ENCODE results near the gene ANKLE2.

GRCh38 chr12:132743831-132744230, 17.8 kb downstream of the ANKLE2 start:
- TF ChIP-seq CTCF (IDR thresholded peaks at IDR 0.05) (no peak), EZH2 (IDR thresholded peaks at IDR 0.05) (no peak)
